Measurements from ENCODE around the gene CD274. TPM values are rescaled to one million over a fixed set of nuclear protein-coding genes. Genes with fewer than 3 reads are reported as not detected.
"Not testable (repeated sequence)": the region's sequence is repeated elsewhere in the genome, so short reads cannot be mapped to it uniquely, and the experiment has no call there.

The CD274 gene
- total RNA-seq, 1 donor from 2014 or later, result 7.5 TPM

- DNase-seq (ENCODE audit: low read depth in 2 of 2), result not testable (repeated sequence)
Measured at GRCh38 chr9:5494765-5495164, 44.4 kb downstream of the CD274 start.

- no peak for DNase-seq (ENCODE audit: low read depth in 2 of 2)
Measured at GRCh38 chr9:5499157-5499556, 48.8 kb downstream of the CD274 start.

- DNase-seq (ENCODE audit: low read depth in 2 of 2), result peak; percentile 90 to 99
Measured at GRCh38 chr9:5499889-5500398, 49.6 kb downstream of the CD274 start.

- peak; percentile 39 to 58 for DNase-seq (ENCODE audit: low read depth in 2 of 2)
Measured at GRCh38 chr9:5500441-5501235, 50.3 kb downstream of the CD274 start.

GRCh38 chr9:5502553-5502952 is 52.2 kb downstream of the CD274 start:
- DNase-seq (ENCODE audit: low read depth in 2 of 2), result no peak

GRCh38 chr9:5509573-5509972 is 59.2 kb downstream of the CD274 start:
- DNase-seq (ENCODE audit: low read depth in 2 of 2), result peak in 1 of 2 donors; percentile 92

- peak; percentile 54 to 78 for DNase-seq (ENCODE audit: low read depth in 2 of 2)
Measured at GRCh38 chr9:5510360-5510931, 60.1 kb downstream of the CD274 start, which contains the start of gene PDCD1LG2. Gene PDCD1LG2 (plus strand): TSS chr9:5510531. CDS start chr9:5522547, 12,016 bp downstream.

- DNase-seq (ENCODE audit: low read depth in 2 of 2), result no peak
Measured at GRCh38 chr9:5510989-5511388, 60.6 kb downstream of the CD274 start.

- no peak for DNase-seq (ENCODE audit: low read depth in 2 of 2)
Measured at GRCh38 chr9:5511476-5511875, 61.1 kb downstream of the CD274 start.

- DNase-seq (ENCODE audit: low read depth in 2 of 2), result peak in 1 of 2 donors; percentile 26
Measured at GRCh38 chr9:5511935-5512580, 61.7 kb downstream of the CD274 start.

GRCh38 chr9:5512658-5513452 is 62.5 kb downstream of the CD274 start:
- no peak for DNase-seq (ENCODE audit: low read depth in 2 of 2)

- no peak for DNase-seq (ENCODE audit: low read depth in 2 of 2)
Measured at GRCh38 chr9:5513966-5514616, 63.7 kb downstream of the CD274 start.

GRCh38 chr9:5514617-5515260 is 64.4 kb downstream of the CD274 start:
- DNase-seq (ENCODE audit: low read depth in 2 of 2), result no peak

- DNase-seq (ENCODE audit: low read depth in 2 of 2), result no peak
Measured at GRCh38 chr9:5515261-5515650, 64.9 kb downstream of the CD274 start.

GRCh38 chr9:5516453-5517220 is 66.3 kb downstream of the CD274 start:
- DNase-seq (ENCODE audit: low read depth in 2 of 2), result no peak

GRCh38 chr9:5518171-5518936 is 68.0 kb downstream of the CD274 start:
- no peak for DNase-seq (ENCODE audit: low read depth in 2 of 2)

GRCh38 chr9:5518937-5519319 is 68.6 kb downstream of the CD274 start:
- no peak for DNase-seq (ENCODE audit: low read depth in 2 of 2)
